ENCODE measurements around the gene ZNF558.

ZNF558 gene

GRCh38 chr19:8832132-8833021, at the start of gene ZNF558, which contains the start of gene MBD3L1:
ZNF558 (minus strand) TSS chr19:8832304; CDS start chr19:8822659, 9,645 bp downstream.
MBD3L1 (plus strand) TSS chr19:8832377; CDS start chr19:8842679, 10,302 bp downstream.
- FAIRE-seq (no peak), DNase-seq (ENCODE audit: insufficient read length, low spot score) (peak; percentile 74)
- TF ChIP-seq CTCF (IDR thresholded peaks at IDR 0.05; ENCODE audit: insufficient read depth, missing control alignments): peak; percentile 25

GRCh38 chr19:8881512-8881911, 49.4 kb upstream of the ZNF558 start:
- no peak for DNase-seq (ENCODE audit: insufficient read length, low spot score)
- FAIRE-seq: no peak
- no peak for TF ChIP-seq CTCF (IDR thresholded peaks at IDR 0.05; ENCODE audit: insufficient read depth, missing control alignments)

- DNase-seq (ENCODE audit: insufficient read length, low spot score) (no peak), FAIRE-seq (no peak)
- no peak for TF ChIP-seq CTCF (IDR thresholded peaks at IDR 0.05; ENCODE audit: insufficient read depth, missing control alignments)
Measured at GRCh38 chr19:8880868-8881488, 48.9 kb upstream of the ZNF558 start.

GRCh38 chr19:8877854-8878705, 46.0 kb upstream of the ZNF558 start:
- DNase-seq (ENCODE audit: insufficient read length, low spot score) (no peak), FAIRE-seq (no peak)
- TF ChIP-seq CTCF (IDR thresholded peaks at IDR 0.05; ENCODE audit: insufficient read depth, missing control alignments): no peak

GRCh38 chr19:8866344-8866743, 34.2 kb upstream of the ZNF558 start:
- TF ChIP-seq CTCF (IDR thresholded peaks at IDR 0.05; ENCODE audit: insufficient read depth, missing control alignments): no peak
- DNase-seq (ENCODE audit: insufficient read length, low spot score): no peak
- FAIRE-seq: no peak

- DNase-seq (ENCODE audit: insufficient read length, low spot score) (no peak), FAIRE-seq (no peak)
- no peak for TF ChIP-seq CTCF (IDR thresholded peaks at IDR 0.05; ENCODE audit: insufficient read depth, missing control alignments)
Measured at GRCh38 chr19:8858260-8858659, 26.2 kb upstream of the ZNF558 start.

All from D721Med (cell line).